ENCODE data around the gene BSCL2. TPM values are rescaled to one million over a fixed set of nuclear protein-coding genes. Genes with fewer than 3 reads are reported as not detected.

Gene BSCL2
- total and polyA plus RNA-seq, 4 donors, result 147 to 261 (median 201) TPM

DNA sequence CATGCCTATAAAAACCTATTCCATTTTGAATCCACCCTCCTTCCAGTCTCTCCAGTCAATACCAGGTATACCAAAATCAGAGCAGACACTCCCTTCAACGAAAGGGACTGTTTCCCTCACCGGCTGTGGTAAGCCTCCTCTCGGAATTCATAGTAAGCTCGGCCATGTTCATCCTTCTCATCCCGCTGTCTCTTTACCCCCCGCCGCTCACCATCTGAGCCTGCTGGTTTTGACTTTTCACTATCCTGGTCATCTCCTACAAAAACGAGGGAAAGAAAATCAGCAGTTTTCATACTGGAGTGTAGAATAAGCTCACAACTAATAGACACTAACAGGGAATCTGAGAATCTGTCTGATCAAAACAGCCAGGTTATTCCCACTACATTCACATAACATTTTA is 16.9 kb upstream of the BSCL2 start:
- Histone ChIP-seq H3K27me3 (ENCODE audit: control insufficient read depth, insufficient read depth, low read length) (no peaks in the 10 kb centered on the region), H3K36me3 (ENCODE audit: control insufficient read depth, insufficient read depth, low read length) (peaks cover 47% of the 10 kb centered on the region), H3K9me3 (ENCODE audit: control insufficient read depth, insufficient read depth, low read length) (no peaks in the 10 kb centered on the region), H3K27ac (ENCODE audit: low read depth, low read length) (no peak overlapping the region), H3K4me3 (ENCODE audit: low read depth, low read length) (no peak overlapping the region), H3K4me1 (ENCODE audit: control insufficient read depth, insufficient read depth, low read length) (peaks cover 9% of the 10 kb centered on the region)
- no peak for DNase-seq (ENCODE audit: low read depth in 4 of 6, low spot score in 6 of 6)
- WGBS (ENCODE audit: insufficient coverage), result 66% methylated on average over 3 of the region's 8 CpGs

DNA sequence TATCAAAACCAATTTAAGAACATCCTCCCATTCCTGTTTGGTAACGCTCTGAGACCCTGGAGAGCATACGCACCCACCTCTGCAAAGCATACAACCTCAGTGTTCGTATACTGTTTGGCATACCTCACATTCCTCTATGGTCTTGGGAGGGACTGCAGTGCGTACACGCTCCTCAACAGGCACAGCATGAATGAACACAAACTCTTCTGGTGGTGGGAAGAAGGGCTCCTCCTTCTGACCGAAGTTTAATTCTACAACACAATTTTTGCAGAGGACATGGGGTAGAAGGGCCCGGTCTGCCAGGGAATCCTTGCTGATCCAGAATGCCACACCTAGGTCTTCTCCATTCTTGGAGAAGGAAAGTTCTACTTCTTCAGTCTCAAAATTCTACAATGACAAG is 14.8 kb upstream of the BSCL2 start:
- 92% methylated on average over 5 of the region's 7 CpGs for WGBS (ENCODE audit: insufficient coverage)
- H3K36me3 ChIP-seq (ENCODE audit: control insufficient read depth, insufficient read depth, low read length), result peaks cover 66% of the 10 kb centered on the region
- no peaks in the 10 kb centered on the region for H3K27me3 ChIP-seq (ENCODE audit: control insufficient read depth, insufficient read depth, low read length)

DNA sequence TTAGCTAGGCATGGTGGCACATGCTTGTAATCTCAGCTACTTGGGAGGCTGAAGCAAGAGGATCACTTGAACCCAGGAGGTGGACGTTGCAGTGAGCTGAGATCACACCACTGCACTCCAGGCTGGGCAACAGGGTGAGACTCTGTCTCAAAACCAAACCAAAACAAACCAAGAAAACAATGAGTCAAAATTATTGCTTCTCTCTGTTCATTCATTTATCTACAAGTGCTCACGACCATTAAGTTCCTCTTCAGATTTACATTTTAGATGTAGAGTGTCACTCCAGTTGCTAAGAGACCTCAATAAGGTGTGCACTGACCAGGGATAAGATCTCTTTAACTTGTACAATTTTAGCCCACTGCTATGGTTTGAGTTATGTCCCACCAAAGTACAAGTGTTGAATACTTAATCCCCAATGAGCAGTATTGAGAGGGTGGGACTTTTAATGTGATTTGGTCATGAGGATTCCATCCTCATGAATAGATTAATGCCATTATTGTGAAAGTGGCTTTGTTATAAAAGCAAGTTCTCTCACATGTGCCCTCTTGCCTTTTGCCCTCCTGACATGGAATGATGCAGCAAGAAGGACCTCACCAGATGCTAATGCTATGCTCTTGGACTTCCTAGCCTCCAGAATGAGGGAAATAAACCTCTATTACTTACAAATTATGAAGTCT is 12.2 kb upstream of the BSCL2 start:
- DNase-seq (ENCODE audit: low read depth in 4 of 6, low spot score in 6 of 6), result no peak
- no peak overlapping the region for H3K4me3 ChIP-seq (ENCODE audit: low read depth, low read length)

More for the DNA sequence above, 14.8 kb upstream of the BSCL2 start:
- no peaks in the 10 kb centered on the region for H3K9me3 ChIP-seq (ENCODE audit: control insufficient read depth, insufficient read depth, low read length)
- H3K4me1 ChIP-seq (ENCODE audit: control insufficient read depth, insufficient read depth, low read length), result peaks cover 5% of the 10 kb centered on the region
- no peak for DNase-seq (ENCODE audit: low read depth in 4 of 6, low spot score in 6 of 6)
- no peak overlapping the region for H3K27ac ChIP-seq (ENCODE audit: low read depth, low read length)
- no peak overlapping the region for H3K4me3 ChIP-seq (ENCODE audit: low read depth, low read length)

DNA sequence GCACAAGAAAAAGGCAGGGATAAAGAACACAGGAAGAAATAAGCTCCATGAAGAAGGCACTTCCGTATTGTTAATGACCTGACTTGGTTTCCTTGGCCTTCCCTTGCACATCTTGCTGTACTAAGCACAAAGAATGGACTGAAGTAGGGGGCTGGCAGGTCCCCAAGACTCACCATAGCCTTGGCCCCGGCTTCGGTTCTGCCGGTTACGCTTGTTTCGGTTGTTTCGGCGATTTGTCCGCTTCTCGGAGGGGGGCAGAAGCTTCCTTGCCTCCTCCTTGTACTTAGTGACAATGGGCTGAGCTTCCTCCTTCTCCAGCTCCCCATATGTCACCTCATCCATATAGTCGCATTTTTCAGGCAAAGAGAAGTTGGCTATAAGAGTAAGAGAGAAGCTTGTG is 9.6 kb upstream of the BSCL2 start:
- no peak overlapping the region for H3K4me3 ChIP-seq (ENCODE audit: low read depth, low read length)
- no peaks in the 10 kb centered on the region for H3K27me3 ChIP-seq (ENCODE audit: control insufficient read depth, insufficient read depth, low read length)
- H3K27ac ChIP-seq (ENCODE audit: low read depth, low read length), result no peak overlapping the region
- no peak for DNase-seq (ENCODE audit: low read depth in 4 of 6, low spot score in 6 of 6)
- no peaks in the 10 kb centered on the region for H3K9me3 ChIP-seq (ENCODE audit: control insufficient read depth, insufficient read depth, low read length)
- H3K4me1 ChIP-seq (ENCODE audit: control insufficient read depth, insufficient read depth, low read length), result no peaks in the 10 kb centered on the region
- H3K36me3 ChIP-seq (ENCODE audit: control insufficient read depth, insufficient read depth, low read length), result peaks cover 72% of the 10 kb centered on the region
- 40% methylated on average over 10 of the region's 11 CpGs for WGBS (ENCODE audit: insufficient coverage)

More for the DNA sequence above, 12.2 kb upstream of the BSCL2 start:
- H3K9me3 ChIP-seq (ENCODE audit: control insufficient read depth, insufficient read depth, low read length), result no peaks in the 10 kb centered on the region
- WGBS (ENCODE audit: insufficient coverage), result 100% methylated on average over 1 of the region's 2 CpGs
- H3K4me1 ChIP-seq (ENCODE audit: control insufficient read depth, insufficient read depth, low read length), result no peaks in the 10 kb centered on the region
- H3K27ac ChIP-seq (ENCODE audit: low read depth, low read length), result no peak overlapping the region
- H3K27me3 ChIP-seq (ENCODE audit: control insufficient read depth, insufficient read depth, low read length), result no peaks in the 10 kb centered on the region
- peaks cover 76% of the 10 kb centered on the region for H3K36me3 ChIP-seq (ENCODE audit: control insufficient read depth, insufficient read depth, low read length)

DNA sequence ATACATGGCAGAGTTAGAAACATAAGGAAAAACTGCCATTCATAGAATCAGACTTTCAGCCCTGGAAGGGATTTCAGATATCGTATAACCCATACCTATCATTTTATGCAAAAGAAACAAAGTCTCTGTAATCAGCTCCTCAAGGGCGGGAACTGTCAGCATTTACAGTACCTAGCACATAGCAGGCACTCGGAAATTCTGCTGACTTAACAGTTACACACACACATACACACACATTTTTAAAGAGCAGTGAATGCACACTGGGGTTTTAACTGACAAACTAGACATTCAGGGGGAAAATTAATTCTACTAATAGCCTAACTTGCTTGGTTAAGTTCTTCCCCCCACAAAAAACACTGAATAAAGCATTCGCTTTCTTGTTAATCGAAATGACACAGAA is 9.0 kb upstream of the BSCL2 start:
- 88% methylated on average over 3 of the region's 5 CpGs for WGBS (ENCODE audit: insufficient coverage)
- Histone ChIP-seq H3K36me3 (ENCODE audit: control insufficient read depth, insufficient read depth, low read length) (peaks cover 72% of the 10 kb centered on the region), H3K9me3 (ENCODE audit: control insufficient read depth, insufficient read depth, low read length) (no peaks in the 10 kb centered on the region), H3K4me3 (ENCODE audit: low read depth, low read length) (no peak overlapping the region), H3K27me3 (ENCODE audit: control insufficient read depth, insufficient read depth, low read length) (no peaks in the 10 kb centered on the region), H3K4me1 (ENCODE audit: control insufficient read depth, insufficient read depth, low read length) (no peaks in the 10 kb centered on the region), H3K27ac (ENCODE audit: low read depth, low read length) (no peak overlapping the region)
- no peak for DNase-seq (ENCODE audit: low read depth in 4 of 6, low spot score in 6 of 6)

DNA sequence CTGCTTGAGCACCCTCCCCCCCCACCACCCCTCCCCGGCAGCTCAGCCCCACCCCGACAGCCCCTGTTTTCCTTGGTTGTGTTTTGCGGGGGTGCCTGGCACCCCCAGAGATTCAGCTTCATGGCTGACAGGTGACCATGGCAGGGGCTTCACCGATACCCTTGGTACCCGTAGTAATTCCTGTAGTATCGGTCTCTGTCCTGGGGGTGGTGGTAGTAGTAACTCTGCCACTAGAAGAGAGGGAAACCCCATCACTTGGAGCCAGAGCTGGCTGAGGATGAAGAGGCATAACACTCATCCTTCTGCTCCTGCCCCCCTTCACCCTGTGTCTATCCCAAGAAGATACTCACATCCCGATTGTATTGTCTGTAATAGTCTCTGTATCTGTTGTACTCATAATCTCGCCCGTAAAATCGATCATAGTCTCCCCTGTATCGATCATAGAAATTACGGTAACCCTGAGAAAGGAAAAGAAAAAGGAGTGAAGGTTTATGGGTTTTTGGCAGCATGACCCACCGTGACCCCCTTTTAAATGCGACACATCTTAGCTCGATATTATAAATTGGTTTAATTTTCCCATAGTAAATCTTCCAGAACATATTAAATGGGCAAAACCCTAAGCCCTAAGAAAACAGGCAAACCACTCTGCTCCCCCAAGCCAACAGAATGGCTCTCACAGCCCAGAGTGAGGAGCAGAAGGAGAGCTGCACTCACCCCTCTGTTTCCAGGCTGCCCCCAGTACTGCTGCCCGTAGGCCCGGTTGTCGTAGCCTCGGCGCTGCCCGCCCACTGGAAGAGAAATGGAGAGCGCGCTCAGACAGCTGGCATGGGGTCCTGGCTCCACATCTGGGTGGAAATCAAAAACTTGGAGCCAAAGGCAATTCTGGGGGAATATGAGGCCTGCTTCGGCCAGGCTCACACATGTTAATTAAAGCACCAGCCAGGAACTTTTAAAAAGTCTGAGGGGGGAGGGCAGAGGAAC is 8.2 kb upstream of the BSCL2 start:
- DNase-seq (ENCODE audit: low read depth in 4 of 6, low spot score in 6 of 6), result no peak
- Histone ChIP-seq H3K36me3 (ENCODE audit: control insufficient read depth, insufficient read depth, low read length) (peaks cover 74% of the 10 kb centered on the region), H3K4me1 (ENCODE audit: control insufficient read depth, insufficient read depth, low read length) (peaks cover 3% of the 10 kb centered on the region), H3K9me3 (ENCODE audit: control insufficient read depth, insufficient read depth, low read length) (no peaks in the 10 kb centered on the region), H3K27ac (ENCODE audit: low read depth, low read length) (no peak overlapping the region), H3K27me3 (ENCODE audit: control insufficient read depth, insufficient read depth, low read length) (no peaks in the 10 kb centered on the region), H3K4me3 (ENCODE audit: low read depth, low read length) (no peak overlapping the region)
- WGBS (ENCODE audit: insufficient coverage), result 90% methylated on average over 13 of the region's 24 CpGs

DNA sequence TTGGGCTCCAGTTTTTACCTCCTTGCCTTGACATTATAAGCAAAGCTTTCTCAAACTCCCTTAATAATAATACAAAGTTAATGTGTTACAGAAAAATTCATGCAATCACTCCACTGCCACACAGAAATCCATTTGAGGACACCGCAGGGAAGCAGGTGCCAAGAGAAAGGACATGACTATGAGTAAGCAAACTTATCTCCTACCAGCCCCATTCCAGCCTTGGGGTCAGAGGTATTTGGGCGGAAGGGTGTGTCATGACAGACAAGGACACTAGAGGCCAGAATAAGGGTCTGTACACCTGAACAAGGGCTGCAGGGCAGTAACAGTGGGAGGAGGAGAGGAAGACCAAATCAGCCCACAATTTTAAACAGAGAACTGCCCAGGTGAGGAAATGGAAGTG is 6.1 kb upstream of the BSCL2 start:
- H3K27me3 ChIP-seq (ENCODE audit: control insufficient read depth, insufficient read depth, low read length), result no peaks in the 10 kb centered on the region
- H3K36me3 ChIP-seq (ENCODE audit: control insufficient read depth, insufficient read depth, low read length), result peaks cover 57% of the 10 kb centered on the region
- H3K4me3 ChIP-seq (ENCODE audit: low read depth, low read length), result no peak overlapping the region
- no peaks in the 10 kb centered on the region for H3K9me3 ChIP-seq (ENCODE audit: control insufficient read depth, insufficient read depth, low read length)
- H3K27ac ChIP-seq (ENCODE audit: low read depth, low read length), result no peak overlapping the region
- no CpG with 5 or more reads among the region's 2 CpGs for WGBS (ENCODE audit: insufficient coverage)
- peaks cover 20% of the 10 kb centered on the region for H3K4me1 ChIP-seq (ENCODE audit: control insufficient read depth, insufficient read depth, low read length)
- DNase-seq (ENCODE audit: low read depth in 4 of 6, low spot score in 6 of 6), result no peak

DNA sequence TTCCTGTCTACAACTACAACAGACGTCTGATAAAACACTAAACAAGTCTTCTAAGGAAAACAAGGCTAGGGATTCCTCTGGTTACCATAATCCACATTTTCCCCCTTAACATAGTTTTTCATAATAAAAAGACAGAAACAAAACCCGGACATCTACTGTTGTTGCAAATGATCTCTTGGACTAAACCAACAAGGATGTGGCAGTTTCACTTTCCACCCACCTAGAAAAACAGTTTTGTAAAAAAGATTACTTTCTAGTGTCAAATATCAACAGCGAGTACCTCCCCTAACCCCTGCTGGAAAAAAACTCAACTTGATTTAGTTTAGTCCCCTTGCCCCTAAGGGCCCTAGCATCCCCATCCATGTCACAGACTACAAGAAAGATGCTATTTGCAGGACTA is 5.6 kb upstream of the BSCL2 start:
- peaks cover 54% of the 10 kb centered on the region for H3K36me3 ChIP-seq (ENCODE audit: control insufficient read depth, insufficient read depth, low read length)

DNA sequence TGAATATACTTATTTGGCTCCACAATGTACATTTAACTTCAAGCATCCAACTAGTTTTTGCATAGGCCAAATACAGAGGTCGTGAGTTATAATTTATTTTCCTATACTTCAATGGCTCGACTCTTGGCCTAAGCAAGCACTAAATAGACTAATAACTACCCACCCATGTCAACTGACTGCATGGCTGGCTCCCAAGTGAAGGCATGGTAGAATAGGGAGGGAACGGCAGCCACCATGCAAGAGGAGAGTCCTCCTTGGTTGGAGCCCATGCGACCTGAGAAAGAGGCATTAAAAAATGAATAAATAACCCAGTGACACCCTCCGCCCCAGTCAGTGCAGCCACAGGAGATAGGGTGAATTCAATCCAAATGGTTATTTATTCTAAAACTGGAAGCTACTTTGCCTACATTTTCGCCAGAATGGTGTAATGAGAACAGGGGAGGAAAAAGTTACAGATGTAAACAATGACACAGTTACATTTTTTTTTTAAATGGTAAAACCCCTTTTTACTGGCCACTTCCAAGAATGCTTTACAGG is 5.1 kb upstream of the BSCL2 start:
- Histone ChIP-seq H3K4me1 (ENCODE audit: control insufficient read depth, insufficient read depth, low read length) (peaks cover 28% of the 10 kb centered on the region), H3K9me3 (ENCODE audit: control insufficient read depth, insufficient read depth, low read length) (no peaks in the 10 kb centered on the region), H3K27ac (ENCODE audit: low read depth, low read length) (no peak overlapping the region), H3K4me3 (ENCODE audit: low read depth, low read length) (no peak overlapping the region), H3K27me3 (ENCODE audit: control insufficient read depth, insufficient read depth, low read length) (no peaks in the 10 kb centered on the region), H3K36me3 (ENCODE audit: control insufficient read depth, insufficient read depth, low read length) (peaks cover 48% of the 10 kb centered on the region)
- 100% methylated on average over 2 of the region's 6 CpGs for WGBS (ENCODE audit: insufficient coverage)
- no peak for DNase-seq (ENCODE audit: low read depth in 4 of 6, low spot score in 6 of 6)

More for the DNA sequence above, 5.6 kb upstream of the BSCL2 start:
- Histone ChIP-seq H3K27ac (ENCODE audit: low read depth, low read length) (no peak overlapping the region), H3K27me3 (ENCODE audit: control insufficient read depth, insufficient read depth, low read length) (no peaks in the 10 kb centered on the region), H3K4me1 (ENCODE audit: control insufficient read depth, insufficient read depth, low read length) (peaks cover 23% of the 10 kb centered on the region), H3K9me3 (ENCODE audit: control insufficient read depth, insufficient read depth, low read length) (no peaks in the 10 kb centered on the region), H3K4me3 (ENCODE audit: low read depth, low read length) (no peak overlapping the region)
- 92% methylated on average over 2 of the region's 3 CpGs for WGBS (ENCODE audit: insufficient coverage)
- DNase-seq (ENCODE audit: low read depth in 4 of 6, low spot score in 6 of 6), result no peak

Measured in spinal cord (tissue), 10 donors.